GM18505 (cell line): ENCODE data around the gene FAM53B.

Experiments used
- ATAC-seq: cut with Tn5 transposase; IDR thresholded peaks from one replicate; pipeline ENCODE4 v1.9.1; 2021; ENCODE audit not compliant: unreplicated experiment
- POLR2A ChIP-seq: IDR thresholded peaks from 4 replicates; pipeline ENCODE4 v1.6.1; 2011; ENCODE audit warnings: borderline replicate concordance; ENCODE audit not compliant: insufficient read depth, insufficient read length; ENCODE audit errors: extremely low read depth

Gene FAM53B

DNA sequence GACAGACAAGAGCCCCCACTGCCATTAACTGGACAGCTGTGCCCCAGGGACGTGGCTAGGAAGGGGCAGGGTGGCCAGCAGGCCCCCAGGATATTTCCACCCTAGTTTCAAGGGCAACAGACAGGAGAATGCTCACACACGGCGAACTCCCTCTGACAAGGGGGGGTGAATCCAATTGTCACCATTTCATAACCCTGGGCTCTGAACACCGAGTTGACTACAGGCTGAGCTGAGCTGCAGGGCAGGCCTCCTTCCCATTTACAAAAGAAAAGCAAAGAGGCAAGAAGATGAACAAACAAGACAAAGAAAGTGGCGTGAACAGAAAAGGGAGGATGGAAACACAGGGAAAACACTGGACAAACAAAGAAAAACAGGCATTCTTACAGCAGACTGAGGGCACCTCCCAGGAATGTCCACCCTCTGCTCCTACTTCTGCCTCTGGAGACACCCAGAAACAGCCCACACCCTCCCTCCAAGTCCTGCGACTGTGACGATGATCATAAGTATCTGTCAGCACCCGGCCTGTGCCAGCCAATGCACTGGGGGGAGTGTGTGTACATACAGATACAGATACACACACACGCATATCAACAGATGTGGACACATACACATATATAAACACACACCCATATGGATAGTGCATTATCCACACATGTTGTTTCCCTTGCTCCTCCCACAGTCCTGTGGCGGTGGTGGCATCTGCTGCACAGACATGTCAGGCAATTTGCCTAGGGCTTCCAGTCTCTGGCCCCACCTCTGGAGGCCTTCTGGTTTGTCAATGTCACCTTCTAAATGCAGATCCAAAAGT, 66.2 kb downstream of the FAM53B start:
- ATAC-seq: no peak
- TF ChIP-seq POLR2A: no peak

DNA sequence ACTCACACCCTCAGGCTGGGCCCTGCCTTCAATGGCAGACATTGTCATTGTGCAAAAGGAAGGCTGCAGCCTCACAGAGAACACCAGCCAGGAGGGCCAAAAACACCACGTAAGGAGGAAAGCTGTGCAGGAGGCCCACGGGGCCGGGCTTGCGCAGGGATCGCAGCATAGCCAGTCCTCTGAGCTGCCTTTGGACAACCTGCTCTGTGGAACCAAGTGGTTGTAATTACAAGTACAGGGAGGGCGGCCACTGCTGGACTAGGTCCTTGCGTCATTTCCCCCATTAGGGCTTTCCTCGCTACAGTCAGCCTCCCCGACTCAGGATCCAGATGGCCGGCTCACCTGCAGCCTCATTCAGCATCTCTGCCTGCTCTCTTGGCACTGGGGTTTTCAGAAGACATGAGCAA, 66.9 kb downstream of the FAM53B start:
- no peak for ATAC-seq
- TF ChIP-seq POLR2A: no peak

GRCh38 chr10:124676416-124677062, 67.6 kb downstream of the FAM53B start:
- TF ChIP-seq POLR2A: no peak
- ATAC-seq: no peak

- no peak for TF ChIP-seq POLR2A
- no peak for ATAC-seq
Measured at GRCh38 chr10:124675824-124676223, 68.4 kb downstream of the FAM53B start.

DNA sequence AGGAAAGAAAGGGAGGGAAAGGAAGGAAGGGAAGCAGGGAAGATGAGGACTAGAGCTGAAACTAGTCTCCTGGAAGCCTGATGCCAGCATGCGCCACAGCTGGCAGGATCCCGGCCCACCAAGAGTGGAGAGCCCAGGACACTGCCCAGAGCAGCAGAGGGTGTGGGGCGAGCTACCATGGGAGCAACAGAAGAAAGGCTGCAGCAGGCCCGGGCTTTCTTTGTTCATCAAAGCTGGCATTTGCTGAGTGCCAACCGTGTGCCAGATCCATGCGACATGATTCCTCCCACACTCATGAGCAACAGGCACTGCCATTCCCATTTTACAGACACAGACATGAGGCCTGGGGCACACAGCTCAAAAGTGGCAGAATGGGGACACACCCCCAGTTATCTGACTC, 68.9 kb downstream of the FAM53B start:
- ATAC-seq: no peak
- TF ChIP-seq POLR2A: no peak

- no peak for TF ChIP-seq POLR2A
- no peak for ATAC-seq
Measured at GRCh38 chr10:124674768-124675222, 69.4 kb downstream of the FAM53B start.

GRCh38 chr10:124672181-124672638, 72.0 kb downstream of the FAM53B start:
- no peak for ATAC-seq
- TF ChIP-seq POLR2A: no peak

GRCh38 chr10:124671486-124672075, 72.6 kb downstream of the FAM53B start:
- ATAC-seq: no peak
- no peak for TF ChIP-seq POLR2A

DNA sequence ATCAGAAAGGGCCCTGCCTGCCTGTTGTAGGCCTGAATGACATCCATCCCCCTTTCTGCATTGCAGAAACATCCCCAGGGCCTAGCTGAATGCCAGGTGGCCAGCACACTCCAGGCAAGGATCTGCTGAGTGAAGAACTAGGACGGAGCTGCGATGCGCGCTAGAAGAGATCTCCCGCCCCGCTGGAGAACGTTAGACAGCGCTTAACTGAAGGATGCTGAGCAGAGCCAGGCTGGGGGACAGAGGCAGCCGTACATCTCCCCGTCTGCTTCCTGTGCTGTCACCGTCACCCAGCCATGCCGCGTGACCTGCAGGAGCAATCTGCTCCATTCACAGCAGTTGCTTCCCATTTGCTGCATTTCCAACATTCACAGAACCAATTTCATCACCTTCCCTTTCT, 73.3 kb downstream of the FAM53B start:
- TF ChIP-seq POLR2A: no peak
- no peak for ATAC-seq

GRCh38 chr10:124669824-124670654, 74.1 kb downstream of the FAM53B start:
- no peak for ATAC-seq
- TF ChIP-seq POLR2A: no peak

DNA sequence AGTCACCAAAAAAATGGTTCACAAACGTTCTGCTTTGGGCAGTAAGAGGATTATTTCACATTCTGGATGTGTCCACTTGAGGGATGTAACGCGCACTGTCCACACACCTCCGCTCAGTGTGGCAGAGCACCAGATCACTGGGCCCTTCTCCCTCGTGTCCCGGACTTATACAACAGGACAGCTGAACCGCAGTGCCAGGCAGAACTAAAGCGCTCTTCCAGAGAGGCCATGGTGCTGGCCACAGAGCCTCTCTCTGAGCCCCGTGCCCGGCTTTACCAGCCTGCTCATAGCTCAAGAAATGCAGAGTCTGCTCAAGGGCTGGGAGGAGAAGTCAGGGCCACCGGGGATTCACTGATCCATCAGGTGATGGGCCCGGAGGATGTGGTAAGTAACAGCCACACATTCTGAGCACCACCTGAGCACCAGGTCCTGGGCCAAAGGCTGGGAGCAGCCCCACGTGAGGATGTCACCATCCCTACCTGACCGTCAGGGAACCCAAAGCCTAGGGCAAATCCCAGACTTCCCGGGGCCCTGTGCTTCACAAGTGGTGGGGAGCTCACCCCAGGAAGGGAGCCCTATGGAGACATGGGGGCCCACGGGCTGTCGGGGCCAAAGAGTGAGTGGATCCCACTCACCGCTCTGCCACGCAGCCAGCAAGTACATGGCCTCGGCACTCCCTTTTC, 74.9 kb downstream of the FAM53B start:
- ATAC-seq: no peak
- TF ChIP-seq POLR2A: no peak

DNA sequence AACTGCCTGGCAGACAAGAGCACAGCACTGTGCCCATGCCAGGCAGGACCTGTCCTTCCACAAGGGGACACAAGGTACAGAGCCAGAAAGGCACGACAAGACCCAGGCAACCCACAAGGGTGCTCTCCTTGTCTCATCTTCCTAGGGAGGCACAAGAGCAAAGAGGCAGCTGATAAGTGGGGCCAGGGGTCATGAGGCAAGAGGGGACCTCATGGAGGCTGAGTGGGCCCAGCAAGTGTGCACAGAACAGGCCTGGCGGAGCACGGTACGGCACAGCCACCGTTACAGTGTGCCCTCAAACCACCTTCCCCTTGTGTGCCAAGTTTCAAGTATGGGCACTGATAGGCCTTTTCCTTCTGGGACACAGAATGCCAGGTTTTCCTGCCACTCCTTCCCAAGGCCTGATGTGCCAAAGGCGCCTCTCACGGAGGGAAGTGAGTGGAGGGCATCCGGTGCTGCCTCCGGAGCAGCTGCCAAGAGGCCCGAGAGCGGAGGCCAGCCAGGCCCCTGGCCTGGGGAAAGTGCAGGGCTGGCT, 75.6 kb downstream of the FAM53B start:
- no peak for ATAC-seq
- no peak for TF ChIP-seq POLR2A

- TF ChIP-seq POLR2A: no peak
- ATAC-seq: no peak
Measured at GRCh38 chr10:124667425-124668345, 76.5 kb downstream of the FAM53B start.
